ENCODE measurements around the gene EARS2. TPM values are rescaled to one million over a fixed set of nuclear protein-coding genes. Genes with fewer than 3 reads are reported as not detected.

EARS2 gene
- total RNA-seq, 1 donor from 2014 or later: 19.7 TPM

GRCh38 chr16:23509782-23510163 is 47.4 kb downstream of the EARS2 start:
- Histone ChIP-seq H3K27me3 (no peaks in the 10 kb centered on the region), H4K20me1 (ENCODE audit: low read depth) (peaks cover 50% of the 10 kb centered on the region), H3K4me3 (peak overlapping the region; percentile 91), H3F3A (ENCODE audit: low read depth) (peaks cover 32% of the 10 kb centered on the region), H3K4me1 (peaks cover 36% of the 10 kb centered on the region), H3K9ac (peak overlapping the region; percentile 64), H3K4me2 (peak overlapping the region; percentile 93), H3K79me2 (ENCODE audit: low read depth) (peaks cover 55% of the 10 kb centered on the region), H2AFZ (replicated peaks) (no peak overlapping the region), H3K27ac (peak overlapping the region; percentile 79), H3K36me3 (no peaks in the 10 kb centered on the region), H3K9me3 (ENCODE audit: low read depth) (no peaks in the 10 kb centered on the region)
- H3K4me3 Mint-ChIP-seq: peak overlapping the region; percentile 95
- DNase-seq (ENCODE audit: low spot score): peak; percentile 87
- no peaks in the 10 kb centered on the region for H3K9me3 Mint-ChIP-seq
- peaks cover 38% of the 10 kb centered on the region for H3K4me1 Mint-ChIP-seq
- H3K27me3 Mint-ChIP-seq (ENCODE audit: insufficient read depth, low read depth): no peaks in the 10 kb centered on the region
- peak overlapping the region; percentile 10 for H3K27ac Mint-ChIP-seq
- H3K36me3 Mint-ChIP-seq: peaks cover 14% of the 10 kb centered on the region
- TF ChIP-seq EZH2 (IDR thresholded peaks at IDR 0.05) (no peak), EZH2phosphoT487 (IDR thresholded peaks at IDR 0.05) (no peak), CTCF (IDR thresholded peaks at IDR 0.05) (no peak)

GRCh38 chr16:23509441-23509754 is 47.8 kb downstream of the EARS2 start:
- Mint-ChIP-seq H3K4me3 (peak overlapping the region; percentile 95), H3K4me1 (peaks cover 42% of the 10 kb centered on the region), H3K9me3 (no peaks in the 10 kb centered on the region), H3K27me3 (ENCODE audit: insufficient read depth, low read depth) (no peaks in the 10 kb centered on the region), H3K36me3 (peaks cover 14% of the 10 kb centered on the region), H3K27ac (peak overlapping the region; percentile 10)
- no peak for TF ChIP-seq EZH2phosphoT487 (IDR thresholded peaks at IDR 0.05)
- no peak for TF ChIP-seq EZH2 (IDR thresholded peaks at IDR 0.05)
- no peak for TF ChIP-seq CTCF (IDR thresholded peaks at IDR 0.05)
- Histone ChIP-seq H3K79me2 (ENCODE audit: low read depth) (peaks cover 59% of the 10 kb centered on the region), H2AFZ (replicated peaks) (no peak overlapping the region), H3K36me3 (no peaks in the 10 kb centered on the region), H3K27me3 (no peaks in the 10 kb centered on the region), H3K9ac (peak overlapping the region; percentile 64), H3K4me1 (peaks cover 40% of the 10 kb centered on the region), H3K4me2 (peak overlapping the region; percentile 93), H3K4me3 (peak overlapping the region; percentile 91), H4K20me1 (ENCODE audit: low read depth) (peaks cover 53% of the 10 kb centered on the region), H3K27ac (peak overlapping the region; percentile 79), H3F3A (ENCODE audit: low read depth) (peaks cover 36% of the 10 kb centered on the region), H3K9me3 (ENCODE audit: low read depth) (no peaks in the 10 kb centered on the region)
- no peak for DNase-seq (ENCODE audit: low spot score)

GRCh38 chr16:23508589-23509440 is 48.3 kb downstream of the EARS2 start:
- TF ChIP-seq EZH2phosphoT487 (IDR thresholded peaks at IDR 0.05): no peak
- TF ChIP-seq EZH2 (IDR thresholded peaks at IDR 0.05): no peak
- no peak for TF ChIP-seq CTCF (IDR thresholded peaks at IDR 0.05)
- no peak overlapping the region for H3K27ac ChIP-seq
- peak overlapping the region; percentile 64 for H3K9ac ChIP-seq
- H3K36me3 Mint-ChIP-seq: peaks cover 14% of the 10 kb centered on the region
- H3K4me1 ChIP-seq: peaks cover 45% of the 10 kb centered on the region
- H3K9me3 Mint-ChIP-seq: no peaks in the 10 kb centered on the region
- peak overlapping the region; percentile 93 for H3K4me2 ChIP-seq
- peaks cover 65% of the 10 kb centered on the region for H3K79me2 ChIP-seq (ENCODE audit: low read depth)
- H3K27me3 ChIP-seq: no peaks in the 10 kb centered on the region
- H3K27ac Mint-ChIP-seq: peak overlapping the region; percentile 10
- peak overlapping the region; percentile 91 for H3K4me3 ChIP-seq
- H3K4me3 Mint-ChIP-seq: peak overlapping the region; percentile 95
- H3K9me3 ChIP-seq (ENCODE audit: low read depth): no peaks in the 10 kb centered on the region
- no peak overlapping the region for H2AFZ ChIP-seq (replicated peaks)
- H3K4me1 Mint-ChIP-seq: peaks cover 48% of the 10 kb centered on the region
- H3K27me3 Mint-ChIP-seq (ENCODE audit: insufficient read depth, low read depth): no peaks in the 10 kb centered on the region
- H3K36me3 ChIP-seq: no peaks in the 10 kb centered on the region
- peaks cover 40% of the 10 kb centered on the region for H3F3A ChIP-seq (ENCODE audit: low read depth)
- H4K20me1 ChIP-seq (ENCODE audit: low read depth): peaks cover 59% of the 10 kb centered on the region
- peak; percentile 73 for DNase-seq (ENCODE audit: low spot score)
